HG03097 (cell line): Measurements from ENCODE around the gene POLR3B.
"Not testable (repeated sequence)": the region's sequence is repeated elsewhere in the genome, so short reads cannot be mapped to it uniquely, and the experiment has no call there.

Experiments used
- ATAC-seq: cut with Tn5 transposase; IDR thresholded peaks from one replicate; pipeline ENCODE4 v1.9.1; 2021; ENCODE audit not compliant: unreplicated experiment, low FRiP score

POLR3B gene

DNA sequence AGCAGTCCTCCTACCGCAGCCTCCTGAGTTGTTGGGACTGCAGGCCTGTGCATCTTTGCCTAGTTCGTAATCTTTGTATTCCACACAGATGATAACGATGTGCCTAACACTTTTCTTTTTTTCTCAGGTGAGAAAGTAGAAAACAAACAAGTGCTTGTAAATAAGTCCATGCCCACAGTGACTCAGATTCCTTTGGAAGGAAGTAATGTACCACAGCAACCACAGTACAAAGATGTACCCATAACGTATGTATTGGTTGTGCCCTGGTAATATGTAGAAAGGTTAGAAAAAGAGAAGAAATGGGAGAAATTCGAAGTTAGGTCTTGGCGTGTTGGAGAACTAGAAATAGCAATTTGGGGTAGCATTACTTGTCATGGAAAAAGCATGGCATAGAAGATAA, 101.6 kb downstream of the POLR3B start:
- no peak for ATAC-seq

DNA sequence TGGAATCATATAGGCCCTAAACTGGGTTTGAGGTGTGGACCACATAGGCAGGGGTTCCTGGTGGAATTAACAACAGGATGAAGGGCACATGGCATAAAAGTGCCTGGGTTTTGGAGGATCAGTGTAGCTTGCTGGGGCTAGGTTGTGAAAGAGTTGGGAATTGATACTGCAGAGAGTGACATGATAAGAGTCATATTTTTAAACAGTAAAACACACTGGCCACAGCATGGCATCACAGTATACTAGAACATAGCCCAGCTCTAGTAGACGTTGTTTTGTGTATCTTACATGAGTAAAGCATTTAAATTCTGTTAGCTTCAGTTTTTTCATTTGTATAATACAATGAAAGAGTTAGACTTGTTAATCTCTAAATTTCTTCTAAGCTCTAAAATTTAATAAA, 102.0 kb downstream of the POLR3B start:
- ATAC-seq = no peak

DNA sequence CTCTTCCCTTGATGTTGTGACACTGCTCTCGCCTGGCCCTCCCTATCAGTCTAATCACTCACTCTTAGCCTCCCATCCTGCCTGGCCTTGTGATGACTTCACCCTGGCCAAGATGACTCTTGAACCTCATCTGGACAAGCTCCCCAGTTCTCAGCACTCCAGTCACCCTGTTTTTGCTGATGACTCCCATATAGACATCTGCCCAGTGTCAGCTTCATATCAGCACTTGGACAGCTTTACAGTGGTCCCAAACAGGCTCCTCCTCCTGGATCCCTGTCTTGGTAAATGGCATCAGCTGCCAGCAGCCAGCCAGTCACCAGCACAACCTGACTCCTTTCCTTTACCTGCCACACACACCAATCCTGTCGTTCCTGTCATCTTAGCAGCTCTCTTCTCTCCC, 104.2 kb downstream of the POLR3B start:
- no peak for ATAC-seq

DNA sequence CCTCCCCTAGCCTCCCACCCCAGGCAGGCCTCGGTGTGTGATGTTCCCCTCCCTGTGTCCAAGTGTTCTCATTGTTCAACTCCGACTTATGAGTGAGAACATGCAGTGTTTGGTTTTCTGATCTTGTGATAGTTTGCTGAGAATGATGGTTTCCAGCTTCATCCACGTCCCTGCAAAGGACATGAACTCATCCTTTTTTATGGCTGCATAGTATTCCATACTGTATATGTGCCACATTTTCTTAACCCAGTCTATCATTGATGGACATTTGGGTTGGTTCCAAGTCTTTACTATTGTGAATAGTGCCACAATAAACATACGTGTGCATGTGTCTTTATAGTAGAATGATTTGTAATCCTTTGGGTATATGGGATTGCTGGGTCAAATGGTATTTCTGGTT, 108.1 kb downstream of the POLR3B start:
- not testable (repeated sequence) for ATAC-seq

DNA sequence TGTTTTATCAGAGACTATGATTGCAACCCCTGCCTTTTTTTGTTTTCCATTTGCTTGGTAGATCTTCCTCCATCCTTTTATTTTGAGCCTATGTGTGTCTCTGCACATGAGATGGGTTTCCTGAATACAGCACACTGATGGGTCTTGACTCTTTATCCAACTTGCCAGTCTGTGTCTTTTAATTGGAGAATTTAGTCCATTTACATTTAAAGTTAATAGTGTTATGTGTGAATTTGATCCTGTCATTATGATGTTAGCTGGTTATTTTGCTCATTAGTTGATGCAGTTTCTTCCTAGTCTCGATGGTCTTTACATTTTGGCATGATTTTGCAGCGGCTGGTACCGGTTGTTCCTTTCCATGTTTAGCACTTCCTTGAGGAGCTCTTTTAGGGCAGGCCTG, 118.1 kb downstream of the POLR3B start:
- not testable (repeated sequence) for ATAC-seq

DNA sequence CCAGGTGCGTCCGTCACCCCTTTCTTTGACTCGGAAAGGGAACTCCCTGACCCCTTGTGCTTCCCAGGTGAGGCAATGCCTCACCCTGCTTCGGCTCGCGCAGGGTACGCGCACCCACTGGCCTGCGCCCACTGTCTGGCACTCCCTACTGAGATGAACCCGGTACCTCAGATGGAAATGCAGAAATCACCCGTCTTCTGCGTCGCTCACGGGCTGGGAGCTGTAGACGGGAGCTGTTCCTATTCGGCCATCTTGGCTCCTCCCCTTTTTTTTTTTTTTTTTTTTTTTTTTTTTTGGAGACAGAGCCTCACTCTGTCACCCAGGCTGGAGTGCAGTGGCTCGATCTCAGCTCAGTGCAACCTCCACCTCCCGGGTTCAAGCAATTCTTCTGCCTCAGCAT, 120.1 kb downstream of the POLR3B start:
- not testable (repeated sequence) for ATAC-seq

DNA sequence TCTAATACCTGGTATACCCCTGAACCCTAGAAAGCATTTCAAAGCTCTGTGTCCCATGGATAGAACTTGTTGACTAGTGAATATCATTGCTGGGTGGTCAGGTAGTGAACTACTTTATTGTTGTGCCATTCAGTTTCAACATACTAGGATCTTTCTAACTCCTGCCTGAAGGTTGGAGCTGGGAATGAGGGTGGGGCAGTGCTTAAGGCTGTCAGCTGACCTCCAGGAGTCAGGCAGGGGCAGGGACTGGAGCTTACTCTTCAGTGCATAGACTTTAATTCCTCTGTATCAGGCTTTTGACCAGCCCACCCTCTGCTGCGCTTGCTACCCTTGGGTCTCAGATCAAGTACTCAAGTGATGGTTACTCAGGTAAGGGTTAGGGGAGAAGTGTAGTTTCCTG, 122.7 kb downstream of the POLR3B start:
- ATAC-seq = no peak

DNA sequence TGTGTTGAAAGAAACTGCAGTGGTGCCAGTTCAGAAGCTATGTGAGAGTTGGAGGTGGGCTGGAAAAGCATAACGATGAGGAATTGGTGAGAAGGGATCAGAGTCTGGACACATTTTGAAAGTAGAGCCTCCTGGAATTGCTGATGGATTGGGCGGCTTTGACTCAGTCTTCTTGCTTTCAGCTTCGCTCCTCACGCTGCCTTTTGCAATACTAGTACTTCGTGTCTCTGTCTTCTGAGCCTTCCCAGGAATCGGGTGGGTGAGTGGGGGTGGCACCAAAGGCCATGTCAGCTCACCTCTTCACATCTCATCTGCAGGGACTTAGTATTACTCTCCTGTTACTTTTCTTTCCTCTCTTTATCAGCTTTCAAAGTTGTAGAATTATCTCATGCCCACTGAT, 123.7 kb downstream of the POLR3B start:
- ATAC-seq = no peak

DNA sequence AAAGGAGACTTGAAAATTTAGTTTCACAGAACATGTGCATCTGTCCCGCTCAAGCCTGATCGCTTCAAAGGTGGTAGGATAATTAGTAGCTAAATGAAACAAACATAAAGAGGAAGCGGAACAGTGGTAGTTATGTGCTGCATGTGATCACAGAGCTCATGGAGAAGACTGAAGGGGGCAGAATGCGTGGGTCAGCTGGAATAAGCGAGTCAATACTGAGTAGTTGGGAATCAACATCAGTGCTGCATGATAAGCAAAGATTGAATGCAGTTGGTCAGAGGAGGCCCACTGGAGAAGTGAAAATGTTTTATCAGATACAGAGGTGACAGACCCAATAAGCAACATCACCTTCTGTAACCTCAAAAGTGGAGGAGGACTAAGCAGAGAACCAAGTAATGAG, 130.1 kb downstream of the POLR3B start:
- ATAC-seq = no peak

DNA sequence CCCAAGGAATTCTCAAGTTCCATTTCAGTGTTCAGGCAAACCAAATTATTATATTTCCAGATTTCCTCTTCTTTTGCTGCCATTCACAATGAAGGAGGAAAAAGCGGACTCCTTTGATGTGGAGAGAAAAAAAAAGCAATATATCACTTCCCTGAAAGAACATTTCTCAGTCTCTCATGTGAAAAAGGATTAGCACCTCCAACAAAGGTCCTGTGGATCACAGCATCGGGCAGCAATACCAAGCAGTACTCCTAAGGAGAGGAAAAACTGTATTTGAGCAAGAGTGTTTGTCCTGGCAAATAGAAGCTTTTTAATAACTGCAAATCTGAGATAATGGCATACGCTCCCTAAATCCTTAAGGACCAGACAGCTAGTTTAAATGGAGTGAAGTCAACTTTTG, 131.3 kb downstream of the POLR3B start:
- ATAC-seq = no peak

DNA sequence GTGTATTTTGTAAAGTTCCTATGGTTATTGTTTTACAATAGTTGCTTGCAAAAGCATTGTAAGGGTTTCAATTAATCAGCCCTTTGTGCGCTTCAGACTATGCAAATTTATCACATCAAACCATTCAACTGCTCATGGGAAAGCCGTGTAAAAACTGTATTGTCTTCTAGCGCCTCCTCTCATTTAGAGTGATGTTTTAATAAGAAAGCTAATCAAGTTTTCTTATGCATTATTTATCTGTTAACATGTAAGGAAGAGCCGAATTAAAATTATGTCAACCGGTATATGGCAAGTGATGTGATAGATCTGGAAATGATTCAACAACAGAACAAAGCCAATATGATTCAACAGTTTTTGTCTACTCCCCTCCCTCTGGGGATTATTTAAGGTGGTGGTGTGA, 132.7 kb downstream of the POLR3B start:
- no peak for ATAC-seq

DNA sequence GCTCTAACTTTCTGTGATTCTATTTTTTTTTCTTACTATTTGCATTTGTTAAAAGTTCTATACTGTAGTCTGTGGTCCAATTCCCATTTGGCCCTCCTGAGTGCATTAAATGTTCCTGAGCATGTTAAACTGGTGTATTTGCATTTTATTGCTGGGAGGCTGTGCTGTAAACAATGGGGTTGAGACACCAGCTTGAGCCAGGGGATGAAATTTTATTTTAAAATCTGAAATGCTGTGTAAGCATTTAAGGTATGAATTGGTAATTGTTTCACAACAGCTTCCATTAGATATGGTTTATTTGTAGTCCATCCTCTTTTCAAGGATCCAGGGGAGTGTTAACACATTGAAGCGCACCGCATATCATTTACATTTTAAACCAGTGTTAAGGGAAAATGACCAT, 135.3 kb downstream of the POLR3B start:
- no peak for ATAC-seq

DNA sequence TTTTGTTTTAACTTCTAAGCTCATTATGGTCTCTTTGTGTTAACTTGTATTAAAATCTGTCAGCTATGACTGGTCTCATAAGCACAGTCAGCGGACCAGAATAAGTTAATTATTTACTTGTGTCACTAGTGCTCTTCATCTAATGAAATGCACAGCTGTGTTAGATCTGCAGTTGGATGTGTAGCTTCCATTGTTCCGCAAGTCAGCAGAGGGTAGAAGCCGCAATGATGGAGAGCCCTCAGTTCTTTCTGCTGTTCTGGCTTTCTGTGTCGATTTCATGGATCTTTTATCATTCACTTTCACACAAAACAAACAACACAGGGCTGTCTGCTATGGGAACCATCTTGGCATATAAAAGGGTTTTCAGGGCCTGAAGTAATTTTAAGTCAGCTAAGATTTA, 136.0 kb downstream of the POLR3B start:
- ATAC-seq = no peak

DNA sequence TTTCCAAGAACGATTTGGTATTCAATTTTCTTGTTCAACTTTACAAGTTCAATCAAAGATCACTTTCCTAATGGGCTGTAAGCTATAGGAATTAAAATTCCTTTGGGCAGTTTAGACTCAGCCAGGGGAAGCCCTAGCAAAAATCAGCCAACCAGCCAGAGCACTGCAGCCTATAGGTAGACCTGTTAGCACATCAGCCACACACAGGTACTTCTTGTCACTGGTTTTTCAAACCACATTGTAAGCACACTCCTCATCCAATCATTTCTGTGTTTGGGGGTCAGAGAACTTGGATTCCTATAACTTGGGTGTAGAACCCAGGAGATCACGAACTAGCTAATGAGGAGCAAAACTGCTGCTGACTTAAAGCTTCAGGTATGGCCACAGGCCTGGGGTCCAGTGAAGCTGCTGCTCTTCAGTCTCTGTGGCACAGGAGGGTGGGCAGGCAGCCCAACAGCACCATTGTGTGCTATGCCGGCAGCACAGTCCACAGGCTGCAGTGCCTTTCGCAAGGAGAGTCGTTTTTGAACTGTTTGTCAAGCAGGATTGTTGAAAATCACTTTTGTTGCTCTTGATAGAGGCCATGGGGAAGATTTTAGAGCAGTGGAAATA, 137.9 kb downstream of the POLR3B start:
- no peak for ATAC-seq

DNA sequence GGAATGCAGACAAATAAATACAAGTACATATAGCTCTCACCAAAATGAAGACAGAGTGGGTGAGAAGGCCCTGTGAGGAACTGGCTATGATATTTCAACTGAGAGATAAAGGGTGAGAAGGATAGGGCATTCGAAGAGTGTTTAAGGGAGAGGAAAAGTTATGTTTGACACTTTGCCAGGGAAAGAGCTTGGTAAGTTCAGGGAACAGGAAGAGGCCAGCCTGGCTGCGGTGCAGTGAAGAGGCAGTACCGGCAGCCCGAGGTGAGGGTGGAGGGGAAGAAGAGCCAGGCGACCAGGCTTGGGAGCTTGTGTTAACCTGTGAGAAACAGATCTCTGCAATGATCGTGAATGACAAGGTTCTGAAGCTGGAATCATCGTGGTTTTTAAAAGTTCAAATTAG, 140.5 kb downstream of the POLR3B start:
- no peak for ATAC-seq

DNA sequence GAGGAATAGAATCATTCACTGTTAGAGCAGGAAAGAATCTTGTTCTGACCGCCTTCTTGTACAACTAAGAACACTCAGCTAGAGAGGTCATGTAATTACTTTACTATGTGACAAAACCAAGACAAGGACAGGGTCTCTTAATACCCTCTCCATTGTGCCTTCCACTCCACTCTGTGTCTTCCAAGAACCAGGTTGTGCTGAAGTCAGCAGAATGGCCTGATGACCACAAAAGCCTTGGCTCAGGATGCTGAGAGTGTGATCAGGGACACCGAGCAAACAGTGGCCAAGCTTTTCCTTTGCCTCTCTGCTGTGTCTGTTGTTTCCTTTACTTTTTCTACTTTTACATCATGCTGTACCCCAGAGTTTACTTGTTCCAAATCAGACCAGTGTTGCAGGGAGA, 142.1 kb downstream of the POLR3B start:
- no peak for ATAC-seq

DNA sequence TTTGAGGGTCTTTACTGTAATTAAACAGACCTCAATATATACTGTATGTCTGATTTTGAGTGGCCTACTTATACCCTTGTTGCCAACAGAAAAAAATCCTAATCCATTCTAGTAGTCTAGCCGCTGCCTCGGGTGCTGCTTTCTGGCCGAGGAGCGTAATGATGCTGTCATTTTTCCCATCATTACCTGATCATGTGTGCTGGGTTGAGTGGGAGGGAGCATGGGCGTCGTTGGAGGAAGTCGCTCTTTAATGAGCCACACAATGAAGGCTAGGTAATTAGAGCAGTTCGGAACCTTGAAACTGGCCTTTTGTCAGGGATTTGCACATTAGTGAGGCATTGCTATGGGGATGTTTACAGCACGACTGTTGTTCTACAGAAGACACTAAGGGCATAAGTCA, 149.1 kb downstream of the POLR3B start:
- ATAC-seq = no peak

DNA sequence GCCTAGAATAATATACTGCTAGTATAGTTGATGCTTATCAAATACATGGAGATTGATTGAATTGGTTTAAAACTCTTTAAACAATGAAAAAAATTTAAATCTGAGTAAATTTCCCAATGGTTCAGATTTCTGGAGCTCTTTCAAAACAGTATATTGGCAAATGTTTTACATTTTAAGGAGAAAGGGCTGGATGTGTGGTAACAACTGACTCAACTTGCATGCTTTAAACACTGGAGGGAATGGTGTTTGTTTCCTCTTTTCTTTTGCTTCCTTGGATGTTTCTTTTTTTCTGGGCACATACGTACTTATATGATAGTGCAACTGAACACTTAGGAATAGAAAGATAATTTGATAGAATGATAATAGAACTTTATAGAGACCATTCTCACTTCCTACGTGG, 151.4 kb downstream of the POLR3B start:
- ATAC-seq = no peak

DNA sequence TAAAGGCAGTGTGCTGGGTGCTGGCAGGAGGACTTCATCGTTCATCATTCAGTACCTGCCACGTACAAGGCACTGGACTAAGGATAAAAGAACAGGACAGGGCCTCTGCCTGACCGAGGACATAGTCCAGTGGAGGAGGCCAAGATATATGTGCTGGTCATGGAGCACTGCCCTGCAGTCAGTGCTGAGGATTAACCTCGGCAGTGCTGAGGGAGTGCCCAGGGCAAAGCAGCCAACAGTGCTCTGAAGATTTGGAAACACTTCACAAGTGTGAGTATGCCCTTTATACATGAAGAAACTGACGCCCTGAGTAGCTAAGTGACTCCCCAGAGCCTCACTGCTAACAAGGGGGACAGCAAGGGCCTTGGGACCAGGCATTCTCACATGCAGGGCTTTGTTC, 153.8 kb downstream of the POLR3B start:
- ATAC-seq = no peak

DNA sequence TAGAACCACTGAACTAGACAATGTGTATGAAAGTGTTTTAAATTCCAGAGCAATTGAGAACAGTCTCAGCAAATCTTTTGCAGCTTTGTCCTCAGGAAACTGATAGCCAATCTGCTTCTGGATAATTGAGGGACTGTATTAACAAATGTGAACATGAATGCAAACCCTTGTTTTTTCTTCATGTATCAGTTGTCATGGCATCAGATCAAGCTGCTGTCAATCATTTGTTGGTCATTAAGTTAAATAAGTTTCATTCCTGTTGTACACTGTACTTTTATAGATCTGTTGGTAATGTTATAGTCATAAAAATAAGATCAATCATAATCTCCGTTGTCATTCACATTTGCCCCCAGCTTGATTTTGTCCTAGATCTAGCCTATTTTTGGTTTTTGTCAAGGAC, 159.8 kb downstream of the POLR3B start:
- no peak for ATAC-seq

DNA sequence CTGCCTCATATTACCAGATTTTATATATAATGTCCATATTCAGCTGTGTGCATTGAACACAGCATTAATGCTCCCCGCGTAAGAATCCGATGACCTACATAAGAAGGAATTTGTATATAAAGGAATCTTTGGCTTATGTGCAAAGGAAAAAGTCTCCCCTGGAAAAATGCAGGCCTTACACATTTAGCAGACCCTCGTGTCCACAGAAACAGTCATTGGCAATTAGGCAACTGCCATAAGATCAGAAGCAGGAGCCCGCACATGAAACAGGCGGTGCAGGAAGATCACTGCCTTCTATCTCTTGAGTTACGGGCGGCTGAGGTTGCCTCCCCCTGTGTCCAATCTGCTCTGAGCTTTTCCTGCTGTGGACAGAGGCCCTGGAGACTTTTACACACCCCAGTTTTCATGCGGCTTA, 162.1 kb downstream of the POLR3B start:
- ATAC-seq = no peak

DNA sequence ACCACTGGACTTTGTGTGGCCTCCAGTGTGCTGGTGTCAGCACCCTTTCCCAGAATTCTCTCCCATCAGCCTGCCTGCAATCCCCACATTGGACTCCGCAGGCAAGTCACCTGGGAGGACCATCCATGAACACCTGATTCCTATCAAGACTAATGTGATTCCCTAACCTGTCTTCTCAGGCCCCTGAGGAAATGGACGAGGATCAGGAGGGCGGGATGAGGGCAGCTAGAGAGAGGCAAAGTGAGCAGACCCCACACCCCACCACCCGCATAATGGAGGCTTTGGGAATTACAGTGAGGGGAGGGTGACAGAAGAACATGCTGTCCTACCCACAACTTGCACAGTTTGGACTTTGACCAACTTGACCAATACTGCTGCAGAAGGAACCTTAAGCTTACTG, 164.4 kb downstream of the POLR3B start:
- ATAC-seq = no peak

DNA sequence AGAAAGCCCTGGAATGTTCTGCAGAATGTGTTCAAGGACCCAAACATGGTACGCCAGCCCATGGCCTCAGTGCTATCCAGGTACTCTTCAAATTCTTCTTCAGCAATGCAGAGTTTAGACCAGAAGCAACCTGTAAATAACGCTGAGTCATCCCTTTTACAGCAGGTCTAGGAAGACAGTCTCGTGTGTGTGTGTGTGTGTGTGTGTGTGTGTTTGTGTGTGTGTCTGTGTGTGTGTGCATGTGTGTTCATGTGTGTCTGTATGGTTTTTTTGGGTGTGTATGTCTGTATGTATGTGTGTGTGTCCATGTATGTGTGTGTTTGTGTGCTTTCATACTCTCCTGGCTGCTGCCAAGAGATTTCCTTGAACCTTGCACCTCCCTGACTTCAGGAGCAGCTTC, 165.2 kb downstream of the POLR3B start:
- ATAC-seq = no peak
